CD4-positive, CD25-positive, alpha-beta regulatory T cell (primary cell): ENCODE data around the gene RUBCNL. TPM values are rescaled to one million over a fixed set of nuclear protein-coding genes. Genes with fewer than 3 reads are reported as not detected.

Experiments
- ATAC-seq, 2 donors: fragments of 150-1000 bp; cut with Tn5 transposase; one replicate each; pipeline ENCODE4 v1.10.0; 2021; ENCODE audit warnings: low read depth in 2 of 2, moderate number of reproducible peaks in 2 of 2, moderate library complexity in 1 of 2
- DNase-seq, 3 donors: peaks; one replicate each; pipeline versions ENCODE4 v3.0.0 to v3.0.0-alpha.2; 2012 to 2022; ENCODE audit warnings: mixed read lengths in 1 of 3
- H3K27ac ChIP-seq: one replicate; pipeline ENCODE4 v1.7.0; 2013; ENCODE audit warnings: mild to moderate bottlenecking, low read length; ENCODE audit not compliant: insufficient read depth, poor library complexity, severe bottlenecking
- H3K27me3 ChIP-seq: one replicate; pipeline ENCODE4 v1.7.0; 2013; ENCODE audit warnings: low read length; ENCODE audit not compliant: control insufficient read depth, insufficient read depth
- H3K36me3 ChIP-seq: one replicate; pipeline ENCODE4 v1.7.0; 2013; ENCODE audit warnings: mild to moderate bottlenecking, low read length, moderate library complexity; ENCODE audit not compliant: control insufficient read depth, insufficient read depth
- H3K4me1 ChIP-seq: 2 replicates; pipeline ENCODE4 v1.7.0; 2013; ENCODE audit warnings: mild to moderate bottlenecking, low read length; ENCODE audit not compliant: insufficient read depth, control insufficient read depth, poor library complexity, severe bottlenecking
- H3K4me3 ChIP-seq: one replicate; pipeline ENCODE4 v1.7.0; 2013; ENCODE audit warnings: low read depth, mild to moderate bottlenecking, low read length, moderate library complexity
- H3K9me3 ChIP-seq, 2 experiments: 1 replicate in 1 of 2; 2 replicates in 1 of 2; pipeline ENCODE4 v1.7.0; 2013; ENCODE audit warnings: low read length in 2 of 2, mild to moderate bottlenecking in 1 of 2, moderate library complexity in 1 of 2; ENCODE audit not compliant: control insufficient read depth in 2 of 2
- H3K27ac Mint-ChIP-seq, 3 donors: one replicate each; pipeline ENCODE4 v1.8.0; 2020 to 2022; ENCODE audit warnings: mild to moderate bottlenecking in 3 of 3, mixed read lengths in 3 of 3, moderate library complexity in 2 of 3
- H3K27me3 Mint-ChIP-seq: one replicate; pipeline ENCODE4 v1.8.0; 2022; ENCODE audit warnings: mild to moderate bottlenecking, mixed read lengths
- H3K36me3 Mint-ChIP-seq: one replicate; pipeline ENCODE4 v1.8.0; 2020; ENCODE audit warnings: mixed read lengths
- H3K4me1 Mint-ChIP-seq, 4 donors: one replicate each; pipeline ENCODE4 v1.8.0; 2020 to 2022; ENCODE audit warnings: mixed read lengths in 4 of 4, mild to moderate bottlenecking in 1 of 4
- H3K4me3 Mint-ChIP-seq, 4 donors: one replicate each; pipeline ENCODE4 v1.8.0; 2020 to 2022; ENCODE audit warnings: mild to moderate bottlenecking in 4 of 4, mixed read lengths in 4 of 4, moderate library complexity in 3 of 4
- H3K9me3 Mint-ChIP-seq, 7 donors: one replicate each; pipeline ENCODE4 v1.8.0; 2020 to 2022; ENCODE audit warnings: mixed read lengths in 7 of 7, mild to moderate bottlenecking in 3 of 7, moderate library complexity in 2 of 7
- polyA plus RNA-seq, 4 donors: library from polyadenylated mRNA; unstranded; fragments of 300-500 nt; fragmentation: Illumina TruSeq; gene quantifications; one replicate each; pipeline ENCODE4 v1.2.3, GENCODE V29; 2021
- total RNA-seq: library from RNA; stranded (reverse); gene quantifications from one replicate; pipeline ENCODE4 v1.2.3, GENCODE V29; 2022

The RUBCNL gene
- total and polyA plus RNA-seq, 5 donors from 2014 or later, result 0.05 to 0.38 (median 0.14) TPM; not detected in 1

GRCh38 chr13:46303742-46304385 lies 83.2 kb downstream of the RUBCNL start:
- H3K36me3 Mint-ChIP-seq, result peaks cover 3% of the 10 kb centered on the region
- DNase-seq (no peak), ATAC-seq (no peak)
- no peak overlapping the region for H3K27ac ChIP-seq
- H3K36me3 ChIP-seq, result no peaks in the 10 kb centered on the region
- H3K4me3 Mint-ChIP-seq, result no peak overlapping the region
- peaks cover 10% of the 10 kb centered on the region for H3K27me3 ChIP-seq
- H3K4me1 Mint-ChIP-seq, result peaks cover 0 to 9% (median 0%) of the 10 kb centered on the region in 4 donors
- peak overlapping the region in 1 of 3 donors; percentile 1 for H3K27ac Mint-ChIP-seq
- no peak overlapping the region for H3K4me3 ChIP-seq
- peaks cover 0 to 9% (median 4%) of the 10 kb centered on the region in 7 donors for H3K9me3 Mint-ChIP-seq
- H3K27me3 Mint-ChIP-seq, result peaks cover 30% of the 10 kb centered on the region
- H3K4me1 ChIP-seq, result no peaks in the 10 kb centered on the region
- peaks cover 8 to 12% of the 10 kb centered on the region in 2 experiments for H3K9me3 ChIP-seq

GRCh38 chr13:46297361-46297811 lies 89.7 kb downstream of the RUBCNL start:
- Histone ChIP-seq H3K4me1 (peaks cover 24% of the 10 kb centered on the region), H3K4me3 (peak overlapping the region; percentile 3), H3K9me3 (peaks cover 8 to 12% of the 10 kb centered on the region in 2 experiments), H3K27me3 (peaks cover 1% of the 10 kb centered on the region), H3K36me3 (no peaks in the 10 kb centered on the region), H3K27ac (no peak overlapping the region)
- H3K27ac Mint-ChIP-seq, result peak overlapping the region; percentile 9 to 90 (median 26)
- H3K27me3 Mint-ChIP-seq, result peaks cover 21% of the 10 kb centered on the region
- DNase-seq, result no peak
- peak overlapping the region in 1 of 4 donors; percentile 5 for H3K4me3 Mint-ChIP-seq
- H3K4me1 Mint-ChIP-seq, result peaks cover 0 to 41% (median 23%) of the 10 kb centered on the region in 4 donors
- no peaks in the 10 kb centered on the region for H3K36me3 Mint-ChIP-seq
- ATAC-seq, result no peak
- H3K9me3 Mint-ChIP-seq, result peaks cover 0 to 9% (median 3%) of the 10 kb centered on the region in 7 donors

- peaks cover 24% of the 10 kb centered on the region for H3K4me1 ChIP-seq
- Mint-ChIP-seq H3K27ac (peak overlapping the region; percentile 75 to 90 (median 88)), H3K4me3 (peak overlapping the region in 1 of 4 donors; percentile 8)
Observed at GRCh38 chr13:46296921-46297320, 90.1 kb downstream of the RUBCNL start.

GRCh38 chr13:46296115-46296822 lies 90.8 kb downstream of the RUBCNL start:
- Histone ChIP-seq H3K4me3 (peak overlapping the region; percentile 69), H3K27me3 (no peaks in the 10 kb centered on the region), H3K27ac (peak overlapping the region; percentile 69), H3K9me3 (peaks cover 2 to 7% of the 10 kb centered on the region in 2 experiments), H3K36me3 (no peaks in the 10 kb centered on the region), H3K4me1 (peaks cover 24% of the 10 kb centered on the region)
- ATAC-seq (peak; percentile 55 to 62), DNase-seq (peak in 2 of 3 donors; percentile 49 to 52)
- Mint-ChIP-seq H3K4me1 (peaks cover 0 to 41% (median 23%) of the 10 kb centered on the region in 4 donors), H3K27ac (peak overlapping the region; percentile 75 to 93 (median 88)), H3K9me3 (peaks cover 0 to 5% (median 0%) of the 10 kb centered on the region in 7 donors), H3K27me3 (peaks cover 21% of the 10 kb centered on the region), H3K4me3 (peak overlapping the region; percentile 8 to 69 (median 34)), H3K36me3 (no peaks in the 10 kb centered on the region)

More at GRCh38 chr13:46296921-46297320, 90.1 kb downstream of the RUBCNL start:
- Histone ChIP-seq H3K9me3 (peaks cover 8 to 10% of the 10 kb centered on the region in 2 experiments), H3K36me3 (no peaks in the 10 kb centered on the region), H3K4me3 (peak overlapping the region; percentile 3), H3K27me3 (peaks cover 1% of the 10 kb centered on the region), H3K27ac (peak overlapping the region; percentile 69)
- no peak for ATAC-seq
- DNase-seq, result no peak
- Mint-ChIP-seq H3K36me3 (no peaks in the 10 kb centered on the region), H3K27me3 (peaks cover 21% of the 10 kb centered on the region), H3K4me1 (peaks cover 0 to 41% (median 23%) of the 10 kb centered on the region in 4 donors), H3K9me3 (peaks cover 0 to 6% (median 2%) of the 10 kb centered on the region in 7 donors)

- Histone ChIP-seq H3K27ac (peak overlapping the region; percentile 69), H3K9me3 (peaks cover 0 to 5% of the 10 kb centered on the region in 2 experiments), H3K36me3 (no peaks in the 10 kb centered on the region), H3K4me3 (peak overlapping the region; percentile 69), H3K27me3 (no peaks in the 10 kb centered on the region), H3K4me1 (peaks cover 24% of the 10 kb centered on the region)
- peak; percentile 86 for ATAC-seq
- H3K27me3 Mint-ChIP-seq, result peaks cover 15% of the 10 kb centered on the region
- H3K36me3 Mint-ChIP-seq, result no peaks in the 10 kb centered on the region
- H3K27ac Mint-ChIP-seq, result peak overlapping the region; percentile 75 to 93 (median 88)
- peak overlapping the region; percentile 8 to 69 (median 34) for H3K4me3 Mint-ChIP-seq
- peaks cover 0 to 41% (median 23%) of the 10 kb centered on the region in 4 donors for H3K4me1 Mint-ChIP-seq
- peaks cover 0 to 5% (median 0%) of the 10 kb centered on the region in 7 donors for H3K9me3 Mint-ChIP-seq
- DNase-seq, result peak; percentile 15 to 75 (median 68)
Observed at GRCh38 chr13:46295491-46296114, 91.4 kb downstream of the RUBCNL start.

- Mint-ChIP-seq H3K4me1 (peaks cover 0 to 43% (median 25%) of the 10 kb centered on the region in 4 donors), H3K27ac (peak overlapping the region; percentile 51 to 82 (median 76)), H3K27me3 (peaks cover 4% of the 10 kb centered on the region), H3K36me3 (no peaks in the 10 kb centered on the region), H3K4me3 (no peak overlapping the region), H3K9me3 (no peaks in the 10 kb centered on the region)
- Histone ChIP-seq H3K4me1 (peaks cover 24% of the 10 kb centered on the region), H3K36me3 (no peaks in the 10 kb centered on the region), H3K9me3 (no peaks in the 10 kb centered on the region), H3K4me3 (no peak overlapping the region), H3K27me3 (no peaks in the 10 kb centered on the region), H3K27ac (no peak overlapping the region)
- no peak for ATAC-seq
- DNase-seq, result no peak
Observed at GRCh38 chr13:46293436-46293835, 93.6 kb downstream of the RUBCNL start.
